ENCODE measurements around the gene PCF11.
A peak's percentile ranks its signal among the peaks of the same experiment; 100 is the strongest.
"Not testable (repeated sequence)": the region's sequence is repeated elsewhere in the genome, so short reads cannot be mapped to it uniquely, and the experiment has no call there.

Gene PCF11

GRCh38 chr11:83193315-83194280, 36.7 kb downstream of the PCF11 start, which contains the start of gene ANKRD42:
TSS of gene ANKRD42 (plus strand) at chr11:83193712. CDS start at chr11:83194671, 959 bp downstream.
- DNase-seq (ENCODE audit: low read depth), result peak; percentile 89

GRCh38 chr11:83194281-83195142, 37.6 kb downstream of the PCF11 start:
- DNase-seq (ENCODE audit: low read depth), result peak; percentile 34

- DNase-seq (ENCODE audit: low read depth), result no peak
These were observed 38.2 kb downstream of the PCF11 start for GRCh38 chr11:83195143-83195466.

- DNase-seq (ENCODE audit: low read depth), result no peak
These were observed 38.7 kb downstream of the PCF11 start for GRCh38 chr11:83195649-83196048.

- DNase-seq (ENCODE audit: low read depth), result no peak
These were observed 43.1 kb downstream of the PCF11 start for GRCh38 chr11:83200035-83200434.

GRCh38 chr11:83205608-83206185, 48.8 kb downstream of the PCF11 start:
- DNase-seq (ENCODE audit: low read depth), result no peak

- DNase-seq (ENCODE audit: low read depth), result no peak
These were observed 49.3 kb downstream of the PCF11 start for GRCh38 chr11:83206221-83206620.

- not testable (repeated sequence) for DNase-seq (ENCODE audit: low read depth)
These were observed 49.9 kb downstream of the PCF11 start for GRCh38 chr11:83206771-83207382.

- no peak for DNase-seq (ENCODE audit: low read depth)
These were observed 62.2 kb downstream of the PCF11 start for GRCh38 chr11:83219095-83219494.

- DNase-seq (ENCODE audit: low read depth), result no peak
These were observed 63.3 kb downstream of the PCF11 start for GRCh38 chr11:83220260-83220659.

GRCh38 chr11:83221694-83222093, 64.8 kb downstream of the PCF11 start:
- no peak for DNase-seq (ENCODE audit: low read depth)

- no peak for DNase-seq (ENCODE audit: low read depth)
These were observed 65.6 kb downstream of the PCF11 start for GRCh38 chr11:83222499-83222898.

- DNase-seq (ENCODE audit: low read depth), result no peak
These were observed 66.5 kb downstream of the PCF11 start for GRCh38 chr11:83223457-83223856.

- no peak for DNase-seq (ENCODE audit: low read depth)
These were observed 78.9 kb downstream of the PCF11 start for GRCh38 chr11:83235825-83236224.

Measured in fibroblast of the conjunctiva (primary cell).